Measurements from ENCODE around the gene FBN1.

- TF ChIP-seq CTCF (IDR thresholded peaks at IDR 0.05 in 4 of 5, conservative IDR thresholded peaks at IDR 0.05 in 1 of 5) (no peak), POLR2A (IDR thresholded peaks at IDR 0.05) (no peak)
These were observed 256.6 kb downstream of the FBN1 start for GRCh38 chr15:48388910-48389309.

Data from gastrocnemius medialis (tissue), 4 donors.